Limb (tissue), 2 donors: ENCODE measurements around the gene CNKSR3.
"Not testable (repeated sequence)": the region's sequence is repeated elsewhere in the genome, so short reads cannot be mapped to it uniquely, and the experiment has no call there.

Experiments
- DNase-seq, 2 donors: peaks; one replicate each; pipeline ENCODE4 v3.0.0-alpha.2; 2016; ENCODE audit errors: extremely low spot score in 2 of 2

CNKSR3 gene

DNA sequence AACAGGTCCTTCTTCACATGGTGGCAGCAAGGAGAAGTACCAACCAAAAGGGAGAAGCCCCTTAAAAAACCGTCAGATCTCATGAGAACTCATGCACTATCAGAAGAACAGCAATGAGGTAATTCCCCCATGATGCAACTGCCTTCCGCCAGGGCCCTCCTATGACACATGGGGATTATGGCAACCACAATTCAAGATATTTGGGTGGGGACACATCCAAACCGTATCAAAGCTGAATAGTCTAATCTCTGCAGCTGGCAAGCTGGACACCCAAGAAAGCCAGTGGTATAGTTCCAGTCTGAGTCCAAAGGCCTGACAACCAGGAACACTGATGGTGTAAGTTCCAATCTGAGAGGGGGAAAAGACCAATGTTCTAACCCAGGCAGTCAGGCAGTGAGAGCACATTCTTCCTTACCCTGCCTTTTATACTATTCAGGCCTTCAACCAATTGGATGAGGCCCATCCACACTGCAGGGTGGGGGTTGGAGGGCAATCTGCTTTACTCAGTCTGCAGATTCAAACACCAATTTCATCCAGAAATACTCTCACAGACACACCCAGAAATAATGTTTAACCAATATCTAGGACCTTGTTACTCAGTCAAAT is 17.9 kb upstream of the CNKSR3 start:
- DNase-seq: no peak

DNA sequence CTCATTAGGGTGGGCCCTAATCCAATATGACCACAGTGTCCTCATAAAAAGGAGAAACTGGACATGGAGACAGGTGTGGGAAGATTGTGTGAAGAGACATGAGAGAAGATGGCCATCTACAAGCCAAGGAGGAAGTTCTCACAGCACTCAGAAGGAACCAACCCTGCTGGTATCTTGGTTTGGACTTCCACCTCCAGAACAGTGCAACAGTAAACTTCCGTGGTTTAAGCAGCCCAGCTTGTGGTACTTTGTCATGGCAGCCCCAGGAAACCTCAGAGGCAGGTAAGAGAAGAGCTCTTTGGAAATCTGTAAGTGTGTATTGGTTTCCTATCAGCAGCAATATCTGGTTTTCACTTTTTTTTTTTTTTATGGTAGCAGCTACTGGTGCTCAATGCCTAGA is 16.5 kb upstream of the CNKSR3 start:
- no peak for DNase-seq

DNA sequence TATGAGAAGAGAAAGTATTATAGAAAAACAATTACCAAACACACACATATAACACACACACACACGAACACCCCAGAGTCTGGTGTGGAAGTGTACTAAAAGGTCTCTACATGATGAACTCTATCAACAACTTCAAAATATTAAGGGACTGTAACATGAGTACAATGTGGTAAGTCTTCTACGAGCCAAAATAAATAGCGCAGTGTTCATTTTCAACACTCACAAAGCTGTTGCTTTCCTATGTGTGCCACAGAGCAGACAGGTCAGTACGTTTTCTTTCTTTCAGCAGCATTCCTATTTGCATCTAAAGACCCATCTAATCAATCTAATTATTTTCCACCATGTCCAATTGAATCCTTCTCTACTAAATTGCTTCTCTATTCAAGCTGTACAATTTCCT is 12.1 kb upstream of the CNKSR3 start:
- DNase-seq: no peak

DNA sequence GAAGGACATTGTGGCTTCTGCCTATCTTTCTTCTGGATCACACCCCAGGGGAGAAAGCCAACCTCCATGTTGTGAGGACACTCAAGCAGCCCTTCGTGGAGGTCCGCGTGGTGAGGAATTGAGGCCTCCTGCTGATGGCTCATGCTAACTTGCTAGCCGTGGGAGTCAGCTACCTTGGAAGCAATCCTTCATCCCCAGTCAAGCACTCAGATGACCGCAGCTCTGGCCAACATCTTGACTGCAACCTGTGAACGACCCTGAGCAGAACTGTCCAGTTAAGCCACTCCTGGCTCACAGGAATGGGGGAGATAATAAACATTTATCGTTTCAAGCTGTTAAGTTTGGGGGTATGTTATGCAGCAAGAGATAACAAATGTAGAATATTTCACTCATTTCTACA is 10.9 kb upstream of the CNKSR3 start:
- DNase-seq: no peak

DNA sequence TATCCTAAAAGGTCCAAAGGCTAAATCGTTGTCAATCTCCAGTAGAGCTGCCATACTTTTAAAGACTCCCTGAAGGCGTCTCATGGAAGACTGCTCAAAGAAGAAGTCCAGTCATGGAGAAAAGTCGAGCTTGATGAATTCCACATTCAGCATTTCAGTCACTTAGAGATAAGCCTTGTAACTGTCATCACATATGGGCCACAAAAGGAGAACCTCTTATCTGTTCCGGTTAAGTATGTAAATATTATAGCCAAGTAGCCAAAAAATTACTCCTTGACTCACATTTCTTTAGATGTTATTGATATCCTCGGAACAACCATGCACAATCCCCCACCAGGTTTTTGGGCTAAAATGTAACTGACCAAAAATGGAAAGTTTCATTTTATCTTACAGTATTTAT is 9.8 kb upstream of the CNKSR3 start:
- no peak for DNase-seq

DNA sequence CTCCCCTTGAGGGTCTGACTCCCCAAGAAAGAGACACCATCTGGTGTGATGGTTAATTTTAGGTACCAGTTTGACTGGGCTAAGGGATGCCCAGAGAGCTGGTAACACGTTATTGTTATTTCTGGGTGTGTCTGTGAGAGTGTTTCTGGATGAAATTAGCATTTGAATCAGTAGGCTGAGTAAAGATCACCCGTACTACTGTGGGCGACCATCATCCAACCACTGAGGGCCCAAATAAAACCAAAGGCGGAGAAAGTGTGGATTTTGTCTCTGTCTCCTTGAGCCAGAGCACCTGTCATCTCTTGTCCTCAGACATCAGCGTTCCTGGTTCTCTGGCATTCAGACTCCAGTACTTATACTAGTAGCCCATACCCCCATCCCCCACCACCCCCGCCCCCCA is 7.9 kb upstream of the CNKSR3 start:
- no peak for DNase-seq

DNA sequence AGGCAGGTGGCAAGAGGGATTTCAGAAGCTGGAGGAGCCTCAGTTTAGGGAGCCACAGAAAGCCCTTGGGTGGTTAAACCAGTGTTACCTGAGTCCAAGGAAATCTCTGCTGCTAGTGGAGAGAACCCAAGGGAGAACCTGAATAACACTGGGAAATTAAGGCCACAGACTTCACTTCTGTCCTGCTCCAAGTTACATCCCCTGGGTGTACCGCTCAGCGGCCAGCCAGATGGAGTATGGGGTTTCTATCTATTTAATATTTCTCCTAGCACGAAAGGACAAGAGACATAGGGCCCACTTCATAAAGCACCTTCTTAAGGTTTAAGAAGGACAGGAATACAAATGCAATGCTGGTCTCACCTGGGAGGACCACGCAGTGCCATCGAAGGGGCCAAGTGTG is 5.8 kb upstream of the CNKSR3 start:
- no peak for DNase-seq

DNA sequence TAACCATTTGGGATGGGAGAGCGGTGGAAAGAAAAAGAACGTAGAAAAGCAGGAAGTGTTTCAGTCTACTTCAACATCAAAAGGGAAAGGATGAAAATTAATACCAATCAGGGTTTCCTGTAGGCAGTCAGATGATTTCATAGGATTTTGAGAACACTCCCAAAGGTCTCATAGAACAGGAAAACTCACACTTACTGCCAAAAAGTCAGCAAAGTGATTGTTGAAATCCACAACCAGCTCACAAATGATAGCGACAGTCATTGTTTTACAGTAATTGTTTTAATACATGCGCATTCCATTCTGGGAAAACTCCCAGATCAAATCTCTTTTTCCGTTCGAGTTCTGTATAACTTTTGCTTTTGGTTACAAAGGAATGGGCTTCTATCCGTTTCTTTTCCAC is 5.3 kb upstream of the CNKSR3 start:
- DNase-seq: peak in 1 of 2 donors; percentile 65

DNA sequence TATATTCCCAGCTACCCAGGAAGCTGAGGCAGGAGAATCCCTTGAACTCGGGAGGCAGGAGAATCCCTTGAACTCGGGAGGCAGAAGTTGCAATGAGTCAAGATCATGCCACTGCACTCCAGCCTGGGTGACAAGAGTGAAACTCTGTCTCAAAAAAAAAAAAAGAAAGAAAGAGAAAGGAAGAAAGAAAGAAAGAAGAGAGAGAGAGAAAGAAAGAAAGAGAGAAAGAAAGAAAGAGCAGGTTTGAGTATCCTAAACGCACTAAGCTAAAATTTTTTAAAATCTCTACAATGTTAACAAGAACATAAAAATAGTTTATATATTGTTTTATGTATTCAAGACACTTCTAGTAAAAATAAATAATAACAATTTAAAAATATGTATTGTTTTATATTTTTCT is 4.6 kb upstream of the CNKSR3 start:
- not testable (repeated sequence) for DNase-seq

DNA sequence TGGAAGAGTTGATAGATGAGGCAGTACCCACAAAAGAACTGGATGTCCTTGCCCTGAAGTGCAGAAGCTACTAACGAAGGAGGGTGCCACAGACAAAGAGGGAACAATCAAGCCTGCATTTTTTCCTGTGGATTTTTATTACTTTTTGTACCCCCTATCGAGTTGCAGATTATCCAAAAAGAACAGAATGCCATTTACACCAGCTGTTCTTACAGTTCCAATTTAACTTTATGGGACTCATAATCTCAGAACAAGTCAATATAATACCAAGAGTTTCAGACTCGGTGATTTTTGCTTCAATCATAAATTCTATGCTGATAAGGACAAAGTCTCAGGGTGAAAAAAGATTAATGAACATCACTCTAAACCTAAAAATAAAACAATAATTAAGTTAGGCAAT is 4.0 kb upstream of the CNKSR3 start:
- no peak for DNase-seq

DNA sequence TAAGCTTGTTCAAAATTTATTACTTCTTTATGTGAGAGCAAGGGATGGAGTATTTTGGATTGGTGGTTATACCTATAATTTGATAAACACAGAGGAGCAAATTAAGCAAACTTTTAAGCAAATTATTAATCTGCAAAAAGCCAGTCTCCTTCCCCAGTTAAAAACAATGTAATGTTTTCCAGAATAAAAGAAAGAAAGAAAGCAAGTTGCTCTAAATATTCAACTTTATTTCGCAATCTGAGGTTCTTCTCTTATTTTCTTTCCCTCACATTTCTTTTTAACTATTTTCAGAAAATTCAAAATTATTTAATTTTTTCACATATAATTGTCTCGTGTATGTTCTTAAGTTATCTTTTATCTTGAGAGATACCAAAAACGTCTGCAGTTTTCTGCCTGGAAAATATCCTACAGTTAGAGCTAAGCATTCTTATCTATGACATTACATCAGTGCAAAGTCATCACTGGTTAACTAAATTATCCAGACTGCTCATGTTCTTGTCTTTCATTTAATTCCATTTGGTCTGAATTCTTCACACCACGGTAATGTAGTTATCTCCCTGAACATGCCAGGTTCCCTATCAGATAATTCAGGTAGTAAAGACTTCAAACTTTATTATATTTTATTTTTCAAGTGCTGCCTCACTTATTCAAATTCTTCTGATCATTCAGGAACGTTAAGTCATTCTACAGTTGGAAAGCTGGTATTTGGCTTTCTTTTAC is 3.3 kb upstream of the CNKSR3 start:
- DNase-seq: no peak

DNA sequence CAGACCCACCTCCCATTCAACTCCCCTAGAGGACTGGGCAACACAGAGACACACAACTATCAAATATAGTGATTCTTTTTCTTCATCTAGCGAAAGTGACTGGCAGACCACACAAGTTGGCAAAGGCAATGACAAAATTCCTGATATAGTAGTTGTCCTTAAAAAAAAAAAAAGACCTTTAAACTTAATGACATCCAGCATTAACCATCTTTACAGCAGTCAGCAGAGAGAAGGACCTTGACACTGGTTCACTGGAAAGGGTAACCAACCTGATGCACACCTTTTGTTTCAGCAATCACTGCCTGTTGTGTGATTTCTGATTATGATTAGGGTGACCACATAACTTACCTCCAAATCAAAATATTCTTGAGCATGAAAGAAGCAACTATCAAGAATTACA is 1.7 kb upstream of the CNKSR3 start:
- DNase-seq: no peak

DNA sequence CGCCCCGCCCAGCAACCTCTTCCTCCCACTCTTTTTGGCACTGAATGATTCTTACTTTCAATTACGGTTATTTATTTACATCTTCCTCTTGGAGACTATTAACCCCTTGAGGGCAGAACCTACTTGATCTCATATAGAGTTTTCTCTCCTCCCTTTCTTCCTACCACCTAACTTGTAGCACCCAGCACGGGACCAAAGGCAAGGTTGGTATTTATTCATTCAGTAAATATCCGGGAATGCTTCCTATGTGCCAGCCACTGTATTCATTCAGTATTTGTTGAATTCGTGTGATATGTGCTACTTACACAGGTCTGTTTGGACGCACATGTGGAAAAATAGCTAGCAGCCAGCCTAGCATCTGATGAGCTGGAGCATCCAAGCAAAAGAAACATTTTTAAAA is 1.3 kb upstream of the CNKSR3 start:
- no peak for DNase-seq

DNA sequence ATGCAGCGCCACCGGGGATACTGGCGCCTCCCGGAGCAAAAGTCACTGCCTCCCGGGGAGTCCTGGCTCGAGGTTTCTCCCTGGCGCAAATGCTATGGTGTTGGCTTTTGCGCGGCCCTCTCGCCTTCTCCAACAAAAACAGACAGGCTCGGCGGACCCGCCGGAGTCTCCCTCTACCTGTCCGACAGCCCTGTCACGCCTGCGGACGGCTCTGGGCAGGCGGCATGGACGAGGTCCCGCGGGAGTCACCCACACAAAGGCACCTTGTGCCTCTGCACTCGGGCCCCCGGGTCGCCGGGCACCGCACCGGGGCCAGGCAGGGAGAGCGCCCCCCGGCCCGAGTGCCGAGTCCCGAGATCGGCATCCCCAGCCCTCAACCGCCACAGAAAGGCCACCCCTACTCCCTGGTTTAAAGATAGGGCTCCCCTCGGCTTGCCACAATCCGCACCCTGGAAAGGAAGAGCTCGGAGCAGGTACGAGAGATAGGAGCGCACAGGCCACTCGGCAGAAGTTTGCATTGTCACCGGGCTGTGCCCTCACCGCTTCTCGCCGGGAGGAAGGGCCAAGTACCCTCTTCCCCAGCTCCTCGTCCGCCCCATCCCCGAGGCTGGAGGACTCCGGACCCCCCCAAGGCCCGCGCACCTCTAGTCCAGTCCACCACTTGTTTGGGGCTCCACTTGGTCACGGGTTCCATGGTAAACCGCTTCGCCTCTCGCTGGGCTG is 903 bp downstream of the CNKSR3 start:
- DNase-seq: peak in 1 of 2 donors; percentile 67

DNA sequence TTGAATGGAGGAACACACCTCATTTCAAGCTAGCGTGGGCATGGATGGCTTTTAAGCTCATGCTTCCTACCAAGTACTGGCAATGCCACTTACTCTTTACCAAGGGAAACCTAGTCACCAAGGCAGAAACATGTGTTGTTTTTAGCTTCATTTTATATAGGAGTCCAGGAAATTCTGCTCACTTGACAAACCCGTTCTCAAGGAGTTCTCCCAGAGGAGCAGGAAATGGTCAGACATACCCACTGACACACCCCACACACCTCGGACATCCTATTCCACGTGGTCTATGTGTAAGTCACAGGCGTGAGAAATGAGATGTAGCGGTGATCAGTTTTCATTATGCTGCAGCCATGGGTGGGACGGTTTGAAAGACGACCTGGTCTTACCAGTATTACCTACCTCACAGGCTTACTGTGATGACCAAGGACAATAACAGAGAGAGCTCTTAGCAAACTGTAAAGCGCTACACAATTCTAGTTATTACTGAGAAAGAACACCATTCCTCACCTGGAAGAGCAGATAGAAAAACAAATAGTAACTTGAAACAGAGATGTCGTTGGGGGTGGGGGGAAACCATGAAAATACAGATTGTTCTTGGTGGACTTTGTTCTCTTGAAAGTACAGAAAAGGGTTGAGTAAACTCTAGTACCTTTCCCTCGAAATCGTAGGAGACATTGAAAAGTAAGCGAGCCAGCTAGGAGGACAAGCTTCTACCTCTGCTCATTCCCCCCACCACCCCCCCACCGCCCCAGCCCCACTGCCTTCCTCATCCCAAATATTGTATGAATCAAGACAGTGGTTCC is 1.7 kb downstream of the CNKSR3 start:
- no peak for DNase-seq

DNA sequence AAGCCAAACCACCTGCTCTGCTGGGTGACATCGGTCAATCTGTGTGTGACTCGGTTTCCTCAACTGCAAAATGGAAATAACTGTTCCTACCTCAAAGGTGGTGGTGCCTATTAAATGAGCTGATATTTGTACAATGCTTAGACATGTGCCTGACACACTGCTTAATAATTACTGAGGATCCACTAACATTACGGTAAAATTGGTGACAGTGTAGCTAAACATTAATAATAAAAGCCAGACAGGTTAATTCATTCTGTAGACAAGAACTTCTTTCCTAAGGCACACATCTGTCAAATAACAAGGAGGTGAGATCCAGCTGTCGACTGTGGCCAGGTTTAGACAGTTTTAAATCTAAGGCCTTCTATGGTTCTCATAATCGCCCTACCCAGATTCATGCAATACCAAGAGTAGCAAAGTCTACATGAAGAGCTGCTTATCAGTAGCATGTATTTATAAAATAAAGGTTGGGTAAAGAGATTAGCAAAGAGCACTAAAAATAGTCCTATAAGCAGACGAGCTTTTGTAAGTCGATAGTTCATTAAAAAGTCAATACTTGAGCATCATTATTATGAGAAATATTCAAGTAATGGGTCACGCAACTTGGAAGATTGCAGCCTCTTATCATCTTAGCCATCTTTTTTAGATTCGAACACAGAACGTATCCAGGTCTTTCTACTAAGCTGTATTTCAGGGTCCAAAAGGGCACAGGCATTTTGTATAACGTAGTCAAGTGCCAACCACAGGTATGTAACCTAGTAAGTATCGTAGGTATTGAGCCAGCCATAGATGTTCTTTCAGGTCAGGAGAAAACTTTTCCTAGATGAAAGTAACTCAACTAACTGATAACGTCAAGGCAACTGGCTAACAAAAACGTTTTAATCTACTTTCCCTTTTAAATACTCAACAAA is 3.2 kb downstream of the CNKSR3 start:
- DNase-seq: no peak

DNA sequence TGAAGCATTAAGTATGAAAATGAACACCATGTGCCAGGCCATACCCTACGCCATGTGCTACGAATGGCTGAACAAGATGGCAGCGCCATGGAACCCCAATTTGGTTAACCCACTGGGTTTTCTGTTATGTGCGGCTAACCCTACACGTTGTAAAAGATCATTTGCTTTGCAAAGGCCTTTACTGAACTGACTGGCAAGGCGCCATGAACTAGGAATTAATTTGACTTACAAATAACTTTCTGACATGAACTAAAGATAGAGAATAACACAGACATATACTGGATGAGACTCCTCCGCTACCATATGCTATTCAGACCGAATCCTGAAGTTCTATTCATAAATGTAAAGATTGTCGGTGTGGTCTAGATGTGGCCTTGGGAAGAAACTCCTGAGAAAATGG is 3.9 kb downstream of the CNKSR3 start:
- no peak for DNase-seq

DNA sequence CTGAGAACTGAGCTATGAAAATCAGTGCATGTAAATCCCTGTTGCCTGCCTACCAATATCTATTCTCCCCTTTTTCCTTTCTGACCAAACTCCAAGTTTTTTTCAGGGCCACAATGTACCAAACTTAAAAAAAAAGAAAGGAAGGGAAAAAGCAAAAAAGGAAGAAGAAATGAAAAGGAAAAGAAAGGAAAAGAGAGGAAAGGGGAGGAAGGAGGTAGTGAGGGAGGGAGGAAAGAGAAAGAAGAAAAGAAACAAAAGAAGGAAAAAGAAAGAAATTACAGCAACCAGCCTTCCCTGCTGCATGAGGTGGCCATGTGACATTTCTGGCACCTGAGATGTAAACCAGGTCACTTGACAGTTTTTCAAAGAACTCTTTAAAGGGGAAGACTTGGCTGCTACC is 4.4 kb downstream of the CNKSR3 start:
- DNase-seq: no peak

DNA sequence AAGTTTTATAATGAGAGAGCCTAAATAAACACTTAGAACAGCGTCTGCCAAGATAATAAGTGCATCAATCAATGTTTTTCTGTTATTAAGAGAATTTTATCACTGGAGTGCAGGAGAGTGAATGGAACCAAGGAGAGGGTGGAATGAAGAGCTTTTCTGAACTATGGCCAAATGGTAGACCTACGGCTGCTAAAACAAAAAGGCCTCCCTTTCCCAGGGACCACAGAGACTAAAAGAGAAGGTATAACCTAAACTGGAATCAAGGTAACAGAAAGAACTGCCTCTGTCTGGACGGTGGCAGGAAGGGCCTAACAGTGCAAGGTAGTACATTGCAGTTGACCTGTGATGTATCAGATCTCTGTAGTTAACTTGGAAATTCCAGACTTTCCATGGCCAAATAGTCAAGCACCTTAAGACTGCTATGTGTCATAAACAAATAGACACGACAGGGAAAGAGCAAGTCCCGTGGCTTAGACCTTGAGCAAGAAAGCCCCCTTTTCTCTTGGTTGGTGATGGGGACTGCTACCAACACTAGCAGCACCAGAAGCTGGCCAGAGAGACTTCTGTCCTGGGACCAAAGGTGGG is 5.5 kb downstream of the CNKSR3 start:
- no peak for DNase-seq

DNA sequence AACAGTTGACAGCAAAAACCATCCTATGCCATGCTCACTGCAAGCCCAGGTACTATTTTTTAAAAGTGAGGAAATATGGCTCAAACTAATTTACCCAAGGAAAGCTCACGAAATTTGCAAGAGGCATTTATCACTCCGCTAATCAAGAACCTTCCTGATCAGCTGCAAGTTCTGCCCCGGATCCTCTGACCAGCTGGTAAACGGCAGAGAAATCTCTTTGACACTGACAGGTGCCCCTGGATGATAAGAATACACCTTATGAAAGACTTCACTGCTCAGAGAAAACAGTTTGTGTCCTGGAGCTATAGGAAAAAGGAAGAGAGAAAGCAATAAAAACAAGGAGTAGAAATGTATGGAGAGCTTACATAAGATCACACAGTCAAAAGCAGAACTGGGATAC is 6.4 kb downstream of the CNKSR3 start:
- no peak for DNase-seq

DNA sequence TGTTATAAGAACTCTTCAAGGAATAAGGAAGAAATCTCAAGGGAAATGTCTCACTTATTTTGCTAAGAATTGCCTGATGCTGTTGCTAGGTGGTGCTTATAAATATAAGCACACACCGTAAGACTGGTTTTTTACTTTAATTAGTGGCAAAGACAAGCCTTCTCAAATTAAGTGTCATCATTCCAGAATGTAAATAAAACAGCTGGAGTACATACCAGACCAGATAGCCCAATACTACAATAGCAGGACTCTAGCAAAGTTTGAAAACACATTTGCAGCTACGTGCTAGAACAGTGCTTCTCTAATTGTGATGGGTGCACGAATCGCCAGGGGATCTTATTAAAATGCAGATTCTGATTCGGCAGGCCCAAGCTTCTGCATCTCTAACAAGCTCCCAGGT is 6.8 kb downstream of the CNKSR3 start:
- no peak for DNase-seq
